K562 (cell line): ENCODE measurements around the gene ADM. TPM values are rescaled to one million over a fixed set of nuclear protein-coding genes. Genes with fewer than 3 reads are reported as not detected.

ENCODE experiments used
- ASH1L ChIP-seq: fragments of 450-650 bp; IDR thresholded peaks from 2 replicates; pipeline ENCODE4 v1.6.1; 2018; ENCODE audit warnings: borderline replicate concordance, mild to moderate bottlenecking, low read depth; ENCODE audit not compliant: partially characterized antibody
- HLTF ChIP-seq: fragments of 450-650 bp; IDR thresholded peaks from 2 replicates; pipeline ENCODE4 v1.6.1; 2016
- HNRNPK ChIP-seq: fragments of 200-400 bp; formaldehyde crosslinking; IDR thresholded peaks from one replicate; pipeline ENCODE4 v1.6.1; 2018; ENCODE audit warnings: mild to moderate bottlenecking, low read depth, low read length; ENCODE audit not compliant: poor library complexity, severe bottlenecking
- ILF3 ChIP-seq: fragments of 450-650 bp; IDR thresholded peaks from 2 replicates; pipeline ENCODE4 v1.6.1; 2018; ENCODE audit warnings: antibody characterized with exemption, mild to moderate bottlenecking, moderate library complexity, borderline replicate concordance
- KDM4B ChIP-seq, 2 experiments: fragments of 450-650 bp in 1 of 2; sonication (generic) in 1 of 2; IDR thresholded peaks; 2 replicates each; pipeline ENCODE4 v1.6.1; 2016 to 2017; ENCODE audit warnings: borderline replicate concordance in 2 of 2, antibody characterized with exemption in 1 of 2, low read depth in 1 of 2, mild to moderate bottlenecking in 1 of 2
- MCM3 ChIP-seq: fragments of 450-650 bp; IDR thresholded peaks from 2 replicates; pipeline ENCODE4 v1.6.1; 2016
- MEF2A ChIP-seq: IDR thresholded peaks from 2 replicates; pipeline ENCODE4 v1.6.1; 2011; ENCODE audit warnings: low read depth, mild to moderate bottlenecking, low read length, moderate library complexity; ENCODE audit not compliant: control insufficient read depth
- NFE2L1 ChIP-seq: fragments of 450-650 bp; IDR thresholded peaks from 2 replicates; pipeline ENCODE4 v1.6.1; 2016; ENCODE audit warnings: missing genetic modification characterization, low read depth, mild to moderate bottlenecking, missing compliant biosample characterization, moderate library complexity, borderline replicate concordance
- RAD51 ChIP-seq: fragments of 450-650 bp; IDR thresholded peaks from 2 replicates; pipeline ENCODE4 v1.7.1; 2016; ENCODE audit warnings: low read depth, mild to moderate bottlenecking, borderline replicate concordance
- STAG1 ChIP-seq: sonication (generic); formaldehyde crosslinking; IDR thresholded peaks from 2 replicates; pipeline ENCODE4 v1.5.0; 2020; ENCODE audit warnings: missing genetic modification reagents, borderline replicate concordance
- TCFL5 ChIP-seq: fragments of 250-450 bp; sonication (Bioruptor Pico); conservative IDR thresholded peaks from 2 replicates; pipeline ENCODE4 v1.6.1; 2021; ENCODE audit warnings: mild to moderate bottlenecking, moderate library complexity, matching md5 sums
- ZNF3 ChIP-seq: fragments of 250-450 bp; sonication (Bioruptor Pico); IDR thresholded peaks from 2 replicates; pipeline ENCODE4 v1.5.0; 2021; ENCODE audit warnings: mild to moderate bottlenecking, moderate library complexity
- ZNF511 ChIP-seq: sonication (generic); formaldehyde crosslinking; IDR thresholded peaks from 2 replicates; pipeline ENCODE4 v1.8.0; 2022; ENCODE audit warnings: mild to moderate bottlenecking, missing genetic modification reagents
- polyA plus RNA-seq, 8 experiments: library from polyadenylated mRNA; depleted of rRNA in 4 of 8; stranded (reverse) in 5 of 8; unstranded in 3 of 8; fragments of >200 nt; fragmentation: Nextera tagmentation in 2 of 8; fragmentation: Illumina TruSeq in 1 of 8; extraction: Ambion mirVana in 2 of 8; extraction: Trizol in 1 of 8; gene quantifications; 2 replicates each; pipeline versions ENCODE4 v1.2.1 to v1.2.3, GENCODE V29; 2011 to 2014; ENCODE audit warnings: inconsistent platforms in 1 of 8, missing spikeins in 1 of 8
- total RNA-seq, 7 experiments: library from RNA; depleted of rRNA in 6 of 7; stranded (reverse); fragments of >200 nt in 6 of 7; fragmentation: Illumina TruSeq in 2 of 7; extraction: Trizol in 2 of 7; gene quantifications; 2 replicates each; pipeline versions ENCODE4 v1.2.1 to v1.2.3, GENCODE V29; 2011 to 2021; ENCODE audit warnings: low replicate concordance in 1 of 7
- TF ChIP-seq, protein P1 (sequence below): fragments of 200-400 bp; formaldehyde crosslinking; IDR thresholded peaks from 2 replicates; pipeline ENCODE4 v1.6.1; 2017; ENCODE audit warnings: mild to moderate bottlenecking, low read depth, low read length, moderate library complexity
- TF ChIP-seq, protein P2 (sequence below): fragments of 450-650 bp; IDR thresholded peaks from 2 replicates; pipeline ENCODE4 v1.6.1; 2016; ENCODE audit warnings: borderline replicate concordance
- TF ChIP-seq, protein P3 (sequence below): sonication (generic); formaldehyde crosslinking; IDR thresholded peaks from 2 replicates; pipeline ENCODE4 v1.8.1; 2022; ENCODE audit warnings: missing genetic modification reagents
- TF ChIP-seq, protein P4 (sequence below): IDR thresholded peaks from 3 replicates; pipeline ENCODE4 v1.6.1; 2011; ENCODE audit warnings: borderline replicate concordance, mild to moderate bottlenecking, moderate library complexity; ENCODE audit not compliant: insufficient read length; ENCODE audit errors: extremely low read depth

The ADM gene
- total and polyA plus RNA-seq, 9 of the 15 experiments (the other 6 are each of a cell fraction or from before 2014, with no cell fraction given): 0.23 to 0.49 (median 0.32) TPM; not detected in 6

GRCh38 chr11:10307400-10308200, 2.7 kb downstream of the ADM start (continued):
- TF ChIP-seq ZNF511 (CRISPR knock-in tag) (no peak), ASH1L (no peak), HLTF (peak; percentile 80), KDM4B (IDR thresholded peaks at IDR 0.05; ENCODE audit: borderline replicate concordance in 2 of 2, low read depth in 1 of 2) (peak in 1 of 2 experiments; percentile 46; a peak in 1 of 4 replicates), RAD51 (no peak), TCFL5 (CRISPR knock-in tag) (no peak), MEF2A (no peak), ILF3 (no peak), HNRNPK (no peak), MCM3 (no peak), STAG1 (CRISPR knock-in tag) (peak; percentile 43; the same call in 1 of the 2 replicates), ZNF3 (no peak), NFE2L1 (tag) (no peak)
- TF ChIP-seq, protein P1, sequence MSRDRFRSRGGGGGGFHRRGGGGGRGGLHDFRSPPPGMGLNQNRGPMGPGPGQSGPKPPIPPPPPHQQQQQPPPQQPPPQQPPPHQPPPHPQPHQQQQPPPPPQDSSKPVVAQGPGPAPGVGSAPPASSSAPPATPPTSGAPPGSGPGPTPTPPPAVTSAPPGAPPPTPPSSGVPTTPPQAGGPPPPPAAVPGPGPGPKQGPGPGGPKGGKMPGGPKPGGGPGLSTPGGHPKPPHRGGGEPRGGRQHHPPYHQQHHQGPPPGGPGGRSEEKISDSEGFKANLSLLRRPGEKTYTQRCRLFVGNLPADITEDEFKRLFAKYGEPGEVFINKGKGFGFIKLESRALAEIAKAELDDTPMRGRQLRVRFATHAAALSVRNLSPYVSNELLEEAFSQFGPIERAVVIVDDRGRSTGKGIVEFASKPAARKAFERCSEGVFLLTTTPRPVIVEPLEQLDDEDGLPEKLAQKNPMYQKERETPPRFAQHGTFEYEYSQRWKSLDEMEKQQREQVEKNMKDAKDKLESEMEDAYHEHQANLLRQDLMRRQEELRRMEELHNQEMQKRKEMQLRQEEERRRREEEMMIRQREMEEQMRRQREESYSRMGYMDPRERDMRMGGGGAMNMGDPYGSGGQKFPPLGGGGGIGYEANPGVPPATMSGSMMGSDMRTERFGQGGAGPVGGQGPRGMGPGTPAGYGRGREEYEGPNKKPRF: no peak
- TF ChIP-seq, protein P2, sequence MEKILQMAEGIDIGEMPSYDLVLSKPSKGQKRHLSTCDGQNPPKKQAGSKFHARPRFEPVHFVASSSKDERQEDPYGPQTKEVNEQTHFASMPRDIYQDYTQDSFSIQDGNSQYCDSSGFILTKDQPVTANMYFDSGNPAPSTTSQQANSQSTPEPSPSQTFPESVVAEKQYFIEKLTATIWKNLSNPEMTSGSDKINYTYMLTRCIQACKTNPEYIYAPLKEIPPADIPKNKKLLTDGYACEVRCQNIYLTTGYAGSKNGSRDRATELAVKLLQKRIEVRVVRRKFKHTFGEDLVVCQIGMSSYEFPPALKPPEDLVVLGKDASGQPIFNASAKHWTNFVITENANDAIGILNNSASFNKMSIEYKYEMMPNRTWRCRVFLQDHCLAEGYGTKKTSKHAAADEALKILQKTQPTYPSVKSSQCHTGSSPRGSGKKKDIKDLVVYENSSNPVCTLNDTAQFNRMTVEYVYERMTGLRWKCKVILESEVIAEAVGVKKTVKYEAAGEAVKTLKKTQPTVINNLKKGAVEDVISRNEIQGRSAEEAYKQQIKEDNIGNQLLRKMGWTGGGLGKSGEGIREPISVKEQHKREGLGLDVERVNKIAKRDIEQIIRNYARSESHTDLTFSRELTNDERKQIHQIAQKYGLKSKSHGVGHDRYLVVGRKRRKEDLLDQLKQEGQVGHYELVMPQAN: 0 out of 2 replicates have a peak, but pooled peaks have one; percentile 30
- TF ChIP-seq, protein P3, sequence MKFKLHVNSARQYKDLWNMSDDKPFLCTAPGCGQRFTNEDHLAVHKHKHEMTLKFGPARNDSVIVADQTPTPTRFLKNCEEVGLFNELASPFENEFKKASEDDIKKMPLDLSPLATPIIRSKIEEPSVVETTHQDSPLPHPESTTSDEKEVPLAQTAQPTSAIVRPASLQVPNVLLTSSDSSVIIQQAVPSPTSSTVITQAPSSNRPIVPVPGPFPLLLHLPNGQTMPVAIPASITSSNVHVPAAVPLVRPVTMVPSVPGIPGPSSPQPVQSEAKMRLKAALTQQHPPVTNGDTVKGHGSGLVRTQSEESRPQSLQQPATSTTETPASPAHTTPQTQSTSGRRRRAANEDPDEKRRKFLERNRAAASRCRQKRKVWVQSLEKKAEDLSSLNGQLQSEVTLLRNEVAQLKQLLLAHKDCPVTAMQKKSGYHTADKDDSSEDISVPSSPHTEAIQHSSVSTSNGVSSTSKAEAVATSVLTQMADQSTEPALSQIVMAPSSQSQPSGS (CRISPR knock-in tag): no peak
- TF ChIP-seq, protein P4, sequence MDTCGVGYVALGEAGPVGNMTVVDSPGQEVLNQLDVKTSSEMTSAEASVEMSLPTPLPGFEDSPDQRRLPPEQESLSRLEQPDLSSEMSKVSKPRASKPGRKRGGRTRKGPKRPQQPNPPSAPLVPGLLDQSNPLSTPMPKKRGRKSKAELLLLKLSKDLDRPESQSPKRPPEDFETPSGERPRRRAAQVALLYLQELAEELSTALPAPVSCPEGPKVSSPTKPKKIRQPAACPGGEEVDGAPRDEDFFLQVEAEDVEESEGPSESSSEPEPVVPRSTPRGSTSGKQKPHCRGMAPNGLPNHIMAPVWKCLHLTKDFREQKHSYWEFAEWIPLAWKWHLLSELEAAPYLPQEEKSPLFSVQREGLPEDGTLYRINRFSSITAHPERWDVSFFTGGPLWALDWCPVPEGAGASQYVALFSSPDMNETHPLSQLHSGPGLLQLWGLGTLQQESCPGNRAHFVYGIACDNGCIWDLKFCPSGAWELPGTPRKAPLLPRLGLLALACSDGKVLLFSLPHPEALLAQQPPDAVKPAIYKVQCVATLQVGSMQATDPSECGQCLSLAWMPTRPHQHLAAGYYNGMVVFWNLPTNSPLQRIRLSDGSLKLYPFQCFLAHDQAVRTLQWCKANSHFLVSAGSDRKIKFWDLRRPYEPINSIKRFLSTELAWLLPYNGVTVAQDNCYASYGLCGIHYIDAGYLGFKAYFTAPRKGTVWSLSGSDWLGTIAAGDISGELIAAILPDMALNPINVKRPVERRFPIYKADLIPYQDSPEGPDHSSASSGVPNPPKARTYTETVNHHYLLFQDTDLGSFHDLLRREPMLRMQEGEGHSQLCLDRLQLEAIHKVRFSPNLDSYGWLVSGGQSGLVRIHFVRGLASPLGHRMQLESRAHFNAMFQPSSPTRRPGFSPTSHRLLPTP: no peak
